Measurements from ENCODE around the gene DSEL. TPM values are rescaled to one million over a fixed set of nuclear protein-coding genes. Genes with fewer than 3 reads are reported as not detected.

DSEL gene
- total and polyA plus RNA-seq, 7 experiments from 2014 or later, result 0.23 to 1.1 (median 0.73) TPM; not detected in 1

DNA sequence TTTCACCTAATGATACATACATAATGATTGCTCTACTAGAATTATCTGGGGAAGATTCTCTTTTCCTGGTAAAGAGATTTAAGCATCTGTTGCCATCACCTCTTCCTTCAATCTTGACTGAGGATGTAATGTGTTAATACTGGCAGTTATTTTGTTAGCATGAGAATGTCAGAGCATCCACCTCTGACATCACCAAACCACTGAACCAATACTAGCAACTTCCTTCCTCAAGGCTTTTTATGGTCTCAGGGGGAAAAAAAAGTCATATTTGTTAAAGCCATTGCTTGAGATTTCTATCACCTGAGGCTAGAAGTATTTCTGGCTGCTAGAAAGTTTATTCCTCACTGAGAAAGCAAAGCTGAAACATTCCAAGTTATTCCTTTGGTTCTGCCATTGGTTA lies 48.5 kb downstream of the DSEL start:
- no peak overlapping the region for H3K4me3 Mint-ChIP-seq
- no peak for ATAC-seq

DNA sequence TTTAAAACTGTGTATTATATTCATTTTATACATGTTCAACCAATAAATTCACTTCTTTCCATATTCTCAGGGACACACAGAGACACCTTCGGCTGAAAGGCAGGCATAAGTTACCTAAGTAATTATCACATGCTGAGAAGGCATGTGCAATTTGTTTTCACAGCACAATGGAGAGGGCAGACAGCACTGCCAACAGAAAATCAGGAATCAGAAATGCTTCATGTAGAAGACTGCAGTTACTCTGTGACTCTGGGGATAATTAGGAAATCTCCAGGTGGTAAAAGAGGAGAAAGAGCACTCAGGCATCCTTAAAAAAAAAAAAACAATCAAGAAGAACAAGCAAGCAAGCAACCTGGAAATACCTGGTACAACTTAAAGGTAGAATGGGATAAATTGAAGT lies 49.3 kb downstream of the DSEL start:
- Mint-ChIP-seq H3K27me3 (peaks cover 0 to 17% (median 0%) of the 10 kb centered on the region in 5 donors), H3K4me3 (no peak overlapping the region), H3K36me3 (no peaks in the 10 kb centered on the region), H3K4me1 (peaks cover 0 to 5% (median 0%) of the 10 kb centered on the region in 7 donors), H3K9me3 (peaks cover 0 to 7% (median 1%) of the 10 kb centered on the region in 11 donors), H3K27ac (no peak overlapping the region)
- Histone ChIP-seq H3K4me3 (ENCODE audit: low read length) (no peak overlapping the region), H3K9me3 (ENCODE audit: control insufficient read depth in 2 of 3, low read length in 3 of 3) (no peaks in the 10 kb centered on the region), H3K27ac (ENCODE audit: low read depth, low read length) (no peak overlapping the region), H3K4me1 (ENCODE audit: control insufficient read depth in 2 of 2, insufficient read depth in 2 of 2, low read length in 2 of 2) (no peaks in the 10 kb centered on the region), H3K27me3 (ENCODE audit: control insufficient read depth in 2 of 2, insufficient read depth in 2 of 2, low read length in 2 of 2) (no peaks in the 10 kb centered on the region), H3K36me3 (ENCODE audit: control insufficient read depth in 2 of 3, insufficient read depth in 3 of 3, low read length in 3 of 3) (no peaks in the 10 kb centered on the region)
- intact Hi-C loops (cut with micrococcal nuclease), result no loop called here
- ChIA-PET CTCF (no interaction called here), POLR2A (no interaction called here)
- DNase-seq (no peak), ATAC-seq (no peak)

More for the DNA sequence above, 48.5 kb downstream of the DSEL start:
- H3K4me1 ChIP-seq (ENCODE audit: control insufficient read depth in 2 of 2, insufficient read depth in 2 of 2, low read length in 2 of 2), result no peaks in the 10 kb centered on the region
- CTCF ChIA-PET, result no interaction called here
- no peak overlapping the region for H3K27ac Mint-ChIP-seq
- no peak overlapping the region for H3K27ac ChIP-seq (ENCODE audit: low read depth, low read length)
- peaks cover 0 to 7% (median 1%) of the 10 kb centered on the region in 11 donors for H3K9me3 Mint-ChIP-seq
- intact Hi-C loops (cut with micrococcal nuclease), result no loop called here
- no peaks in the 10 kb centered on the region for H3K36me3 Mint-ChIP-seq
- POLR2A ChIA-PET, result no interaction called here
- peaks cover 0 to 5% (median 0%) of the 10 kb centered on the region in 7 donors for H3K4me1 Mint-ChIP-seq
- no peaks in the 10 kb centered on the region for H3K27me3 ChIP-seq (ENCODE audit: control insufficient read depth in 2 of 2, insufficient read depth in 2 of 2, low read length in 2 of 2)
- peaks cover 0 to 14% (median 0%) of the 10 kb centered on the region in 5 donors for H3K27me3 Mint-ChIP-seq
- no peaks in the 10 kb centered on the region for H3K9me3 ChIP-seq (ENCODE audit: control insufficient read depth in 2 of 3, low read length in 3 of 3)
- H3K36me3 ChIP-seq (ENCODE audit: control insufficient read depth in 2 of 3, insufficient read depth in 3 of 3, low read length in 3 of 3), result no peaks in the 10 kb centered on the region
- no peak for DNase-seq
- no peak overlapping the region for H3K4me3 ChIP-seq (ENCODE audit: low read length)

- H3K4me1 Mint-ChIP-seq, result peaks cover 0 to 5% (median 0%) of the 10 kb centered on the region in 7 donors
- H3K36me3 ChIP-seq (ENCODE audit: control insufficient read depth in 2 of 3, insufficient read depth in 3 of 3, low read length in 3 of 3), result no peaks in the 10 kb centered on the region
- intact Hi-C loops (cut with micrococcal nuclease), result no loop called here
Observed at GRCh38 chr18:67464499-67464898, 52.0 kb downstream of the DSEL start.

GRCh38 chr18:67463829-67464228 lies 52.7 kb downstream of the DSEL start:
- Histone ChIP-seq H3K36me3 (ENCODE audit: control insufficient read depth in 2 of 3, insufficient read depth in 3 of 3, low read length in 3 of 3) (no peaks in the 10 kb centered on the region), H3K9me3 (ENCODE audit: control insufficient read depth in 2 of 3, low read length in 3 of 3) (no peaks in the 10 kb centered on the region), H3K4me1 (ENCODE audit: control insufficient read depth in 2 of 2, insufficient read depth in 2 of 2, low read length in 2 of 2) (no peaks in the 10 kb centered on the region), H3K27me3 (ENCODE audit: control insufficient read depth in 2 of 2, insufficient read depth in 2 of 2, low read length in 2 of 2) (no peaks in the 10 kb centered on the region), H3K4me3 (ENCODE audit: low read length) (no peak overlapping the region), H3K27ac (ENCODE audit: low read depth, low read length) (no peak overlapping the region)
- Mint-ChIP-seq H3K4me3 (no peak overlapping the region), H3K9me3 (peaks cover 0 to 7% (median 1%) of the 10 kb centered on the region in 11 donors), H3K36me3 (no peaks in the 10 kb centered on the region), H3K27me3 (peaks cover 0 to 24% (median 5%) of the 10 kb centered on the region in 5 donors), H3K27ac (no peak overlapping the region), H3K4me1 (peaks cover 0 to 5% (median 0%) of the 10 kb centered on the region in 7 donors)
- DNase-seq (no peak), ATAC-seq (no peak)
- ChIA-PET POLR2A (no interaction called here), CTCF (no interaction called here)
- intact Hi-C loops (cut with micrococcal nuclease), result no loop called here

More at GRCh38 chr18:67464499-67464898, 52.0 kb downstream of the DSEL start:
- Mint-ChIP-seq H3K27me3 (peaks cover 0 to 30% (median 5%) of the 10 kb centered on the region in 5 donors), H3K27ac (no peak overlapping the region), H3K9me3 (peaks cover 0 to 7% (median 1%) of the 10 kb centered on the region in 11 donors), H3K36me3 (no peaks in the 10 kb centered on the region), H3K4me3 (no peak overlapping the region)
- ChIA-PET CTCF (no interaction called here), POLR2A (no interaction called here)
- Histone ChIP-seq H3K4me3 (ENCODE audit: low read length) (no peak overlapping the region), H3K9me3 (ENCODE audit: control insufficient read depth in 2 of 3, low read length in 3 of 3) (no peaks in the 10 kb centered on the region), H3K27ac (ENCODE audit: low read depth, low read length) (no peak overlapping the region), H3K27me3 (ENCODE audit: control insufficient read depth in 2 of 2, insufficient read depth in 2 of 2, low read length in 2 of 2) (no peaks in the 10 kb centered on the region), H3K4me1 (ENCODE audit: control insufficient read depth in 2 of 2, insufficient read depth in 2 of 2, low read length in 2 of 2) (no peaks in the 10 kb centered on the region)
- DNase-seq (no peak), ATAC-seq (no peak)

- no peaks in the 10 kb centered on the region for H3K36me3 ChIP-seq (ENCODE audit: control insufficient read depth in 2 of 3, insufficient read depth in 3 of 3, low read length in 3 of 3)
- Mint-ChIP-seq H3K27ac (no peak overlapping the region), H3K4me3 (no peak overlapping the region), H3K9me3 (peaks cover 0 to 6% (median 0%) of the 10 kb centered on the region in 11 donors), H3K27me3 (peaks cover 0 to 10% (median 5%) of the 10 kb centered on the region in 5 donors), H3K36me3 (no peaks in the 10 kb centered on the region), H3K4me1 (peaks cover 0 to 11% (median 9%) of the 10 kb centered on the region in 7 donors)
- ChIA-PET CTCF (no interaction called here), POLR2A (no interaction called here)
- no peak for DNase-seq
- H3K27me3 ChIP-seq (ENCODE audit: control insufficient read depth in 2 of 2, insufficient read depth in 2 of 2, low read length in 2 of 2), result no peaks in the 10 kb centered on the region
- H3K9me3 ChIP-seq (ENCODE audit: control insufficient read depth in 2 of 3, low read length in 3 of 3), result no peaks in the 10 kb centered on the region
- no peak overlapping the region for H3K27ac ChIP-seq (ENCODE audit: low read depth, low read length)
- intact Hi-C loops (cut with micrococcal nuclease), result no loop called here
- H3K4me1 ChIP-seq (ENCODE audit: control insufficient read depth in 2 of 2, insufficient read depth in 2 of 2, low read length in 2 of 2), result peaks cover 0 to 4% of the 10 kb centered on the region in 2 donors
- no peak for ATAC-seq
- H3K4me3 ChIP-seq (ENCODE audit: low read length), result no peak overlapping the region
Observed at GRCh38 chr18:67456711-67457110, 59.8 kb downstream of the DSEL start.
